WTC11 (cell line): Measurements from ENCODE around the gene LYL1. TPM values are rescaled to one million over a fixed set of nuclear protein-coding genes. Genes with fewer than 3 reads are reported as not detected.

Experiments
- ATAC-seq: fragments of 200-7000 bp; cut with Tn5 transposase; 2 replicates; pipeline ENCODE4 v1.10.0; 2021; ENCODE audit warnings: mild to moderate bottlenecking, moderate library complexity
- CTCF ChIA-PET: fragments of 300-600 bp; sonication (Branson Sonifier 250); formaldehyde crosslinking; loops from one replicate; lab custom pipeline; 2021; ENCODE audit warnings: antibody characterized with exemption; lab: Charles Lee
- POLR2A ChIA-PET: fragments of 350-600 bp; sonication (Branson Sonifier 250); formaldehyde crosslinking; loops from one replicate; lab custom pipeline; 2021; ENCODE audit warnings: antibody characterized with exemption; lab: Charles Lee
- DNase-seq: peaks from one replicate; pipeline ENCODE4 v3.0.0; 2021; ENCODE audit warnings: low spot score
- H3K27ac Mint-ChIP-seq: 2 replicates; pipeline ENCODE4 v1.8.0; 2021; ENCODE audit warnings: mixed read lengths
- H3K27me3 Mint-ChIP-seq: 2 replicates; pipeline ENCODE4 v1.8.0; 2021; ENCODE audit warnings: low read depth, mild to moderate bottlenecking, moderate library complexity, mixed read lengths
- H3K36me3 Mint-ChIP-seq: 2 replicates; pipeline ENCODE4 v1.8.0; 2021; ENCODE audit warnings: mixed read lengths
- H3K4me1 Mint-ChIP-seq: 2 replicates; pipeline ENCODE4 v1.8.0; 2022; ENCODE audit warnings: mixed read lengths
- H3K4me3 Mint-ChIP-seq: 2 replicates; pipeline ENCODE4 v1.8.0; 2021; ENCODE audit warnings: mild to moderate bottlenecking, moderate library complexity, mixed read lengths
- H3K9me3 Mint-ChIP-seq: 2 replicates; pipeline ENCODE4 v1.8.0; 2021; ENCODE audit warnings: mixed read lengths
- AFF4 ChIP-seq: sonication (generic); formaldehyde crosslinking; IDR thresholded peaks from 2 replicates; pipeline ENCODE4 v1.8.1; 2023; ENCODE audit warnings: mild to moderate bottlenecking, missing genetic modification reagents, borderline replicate concordance
- CBFB ChIP-seq: sonication (generic); formaldehyde crosslinking; IDR thresholded peaks from 2 replicates; pipeline ENCODE4 v1.8.1; 2022; ENCODE audit warnings: mild to moderate bottlenecking, low read depth, missing genetic modification reagents
- CREM ChIP-seq: sonication (generic); formaldehyde crosslinking; IDR thresholded peaks from 2 replicates; pipeline ENCODE4 v1.8.1; 2022; ENCODE audit warnings: mild to moderate bottlenecking, missing genetic modification reagents, moderate library complexity
- EMX1 ChIP-seq: fragments of 250-450 bp; sonication (Bioruptor Pico); IDR thresholded peaks from 2 replicates; pipeline ENCODE4 v1.8.0; 2021; ENCODE audit warnings: mild to moderate bottlenecking
- GRHL2 ChIP-seq: fragments of 250-450 bp; sonication (Bioruptor Pico); IDR thresholded peaks from 2 replicates; pipeline ENCODE4 v1.8.0; 2022; ENCODE audit warnings: mild to moderate bottlenecking, moderate library complexity; ENCODE audit not compliant: insufficient replicate concordance, severe bottlenecking
- GTF2I ChIP-seq: fragments of 250-450 bp; sonication (Bioruptor Pico); conservative IDR thresholded peaks from 2 replicates; pipeline ENCODE4 v1.4.0; 2021; ENCODE audit warnings: mild to moderate bottlenecking
- KAT7 ChIP-seq: sonication (generic); formaldehyde crosslinking; IDR thresholded peaks from 2 replicates; pipeline ENCODE4 v1.8.1; 2023; ENCODE audit warnings: missing genetic modification reagents, mild to moderate bottlenecking, borderline replicate concordance
- MXD4 ChIP-seq: fragments of 250-450 bp; sonication (Bioruptor Pico); IDR thresholded peaks from 2 replicates; pipeline ENCODE4 v1.8.0; 2021; ENCODE audit warnings: mild to moderate bottlenecking, moderate library complexity, borderline replicate concordance
- SMAD3 ChIP-seq: sonication (generic); formaldehyde crosslinking; IDR thresholded peaks from 2 replicates; pipeline ENCODE4 v1.8.0; 2022; ENCODE audit warnings: missing genetic modification reagents, mild to moderate bottlenecking, borderline replicate concordance
- STAT6 ChIP-seq: sonication (generic); formaldehyde crosslinking; conservative IDR thresholded peaks from 2 replicates; pipeline ENCODE4 v1.8.1; 2023; ENCODE audit warnings: mild to moderate bottlenecking, low read depth, missing genetic modification reagents, moderate library complexity
- TCF7 ChIP-seq: sonication (generic); formaldehyde crosslinking; IDR thresholded peaks from 2 replicates; pipeline ENCODE4 v1.8.0; 2022; ENCODE audit warnings: mild to moderate bottlenecking, low read depth, missing genetic modification reagents, moderate library complexity
- TP53 ChIP-seq: sonication (generic); formaldehyde crosslinking; IDR thresholded peaks from 2 replicates; pipeline ENCODE4 v1.8.1; 2023; ENCODE audit warnings: mild to moderate bottlenecking, missing genetic modification reagents
- ZNF219 ChIP-seq: sonication (generic); formaldehyde crosslinking; IDR thresholded peaks from 2 replicates; pipeline ENCODE4 v1.8.0; 2023; ENCODE audit warnings: missing genetic modification reagents, mild to moderate bottlenecking, borderline replicate concordance
- ZNF232 ChIP-seq: sonication (generic); formaldehyde crosslinking; IDR thresholded peaks from 2 replicates; pipeline ENCODE4 v1.8.0; 2022; ENCODE audit warnings: mild to moderate bottlenecking, missing genetic modification reagents
- ZNF416 ChIP-seq: fragments of 250-450 bp; sonication (Bioruptor Pico); IDR thresholded peaks from 2 replicates; pipeline ENCODE4 v1.9.0; 2021; ENCODE audit warnings: mild to moderate bottlenecking, inconsistent platforms
- total RNA-seq: library from RNA; stranded (reverse); gene quantifications from 3 replicates; pipeline ENCODE4 v1.2.3, GENCODE V29; 2021
- TF ChIP-seq, protein P1 (sequence below): sonication (generic); formaldehyde crosslinking; IDR thresholded peaks from 2 replicates; pipeline ENCODE4 v1.8.0; 2023; ENCODE audit warnings: mild to moderate bottlenecking, missing genetic modification reagents
- TF ChIP-seq, protein P2 (sequence below): sonication (generic); formaldehyde crosslinking; IDR thresholded peaks from 2 replicates; pipeline ENCODE4 v1.8.0; 2022; ENCODE audit warnings: mild to moderate bottlenecking, missing genetic modification reagents
- TF ChIP-seq, protein P3 (sequence below): sonication (generic); formaldehyde crosslinking; IDR thresholded peaks from 2 replicates; pipeline ENCODE4 v1.8.1; 2022; ENCODE audit warnings: mild to moderate bottlenecking, missing genetic modification reagents, moderate library complexity, borderline replicate concordance
- TF ChIP-seq, protein P4 (sequence below): sonication (generic); formaldehyde crosslinking; conservative IDR thresholded peaks from 2 replicates; pipeline ENCODE4 v1.8.1; 2022; ENCODE audit warnings: mild to moderate bottlenecking, missing genetic modification reagents

LYL1 gene
- total RNA-seq, 1 experiment from 2014 or later: 1.2 TPM

- DNase-seq: no peak
- H3K9me3 Mint-ChIP-seq: no peaks in the 10 kb centered on the region
- H3K27ac Mint-ChIP-seq: no peak overlapping the region
- TF ChIP-seq MXD4 (CRISPR knock-in tag) (no peak), TCF7 (CRISPR knock-in tag) (no peak), CBFB (CRISPR knock-in tag) (no peak), EMX1 (CRISPR knock-in tag) (no peak), GTF2I (no peak), ZNF219 (CRISPR knock-in tag) (no peak), STAT6 (no peak), GRHL2 (no peak), TP53 (no peak)
- TF ChIP-seq, protein P1, sequence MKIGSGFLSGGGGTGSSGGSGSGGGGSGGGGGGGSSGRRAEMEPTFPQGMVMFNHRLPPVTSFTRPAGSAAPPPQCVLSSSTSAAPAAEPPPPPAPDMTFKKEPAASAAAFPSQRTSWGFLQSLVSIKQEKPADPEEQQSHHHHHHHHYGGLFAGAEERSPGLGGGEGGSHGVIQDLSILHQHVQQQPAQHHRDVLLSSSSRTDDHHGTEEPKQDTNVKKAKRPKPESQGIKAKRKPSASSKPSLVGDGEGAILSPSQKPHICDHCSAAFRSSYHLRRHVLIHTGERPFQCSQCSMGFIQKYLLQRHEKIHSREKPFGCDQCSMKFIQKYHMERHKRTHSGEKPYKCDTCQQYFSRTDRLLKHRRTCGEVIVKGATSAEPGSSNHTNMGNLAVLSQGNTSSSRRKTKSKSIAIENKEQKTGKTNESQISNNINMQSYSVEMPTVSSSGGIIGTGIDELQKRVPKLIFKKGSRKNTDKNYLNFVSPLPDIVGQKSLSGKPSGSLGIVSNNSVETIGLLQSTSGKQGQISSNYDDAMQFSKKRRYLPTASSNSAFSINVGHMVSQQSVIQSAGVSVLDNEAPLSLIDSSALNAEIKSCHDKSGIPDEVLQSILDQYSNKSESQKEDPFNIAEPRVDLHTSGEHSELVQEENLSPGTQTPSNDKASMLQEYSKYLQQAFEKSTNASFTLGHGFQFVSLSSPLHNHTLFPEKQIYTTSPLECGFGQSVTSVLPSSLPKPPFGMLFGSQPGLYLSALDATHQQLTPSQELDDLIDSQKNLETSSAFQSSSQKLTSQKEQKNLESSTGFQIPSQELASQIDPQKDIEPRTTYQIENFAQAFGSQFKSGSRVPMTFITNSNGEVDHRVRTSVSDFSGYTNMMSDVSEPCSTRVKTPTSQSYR: no peak
- TF ChIP-seq, protein P2, sequence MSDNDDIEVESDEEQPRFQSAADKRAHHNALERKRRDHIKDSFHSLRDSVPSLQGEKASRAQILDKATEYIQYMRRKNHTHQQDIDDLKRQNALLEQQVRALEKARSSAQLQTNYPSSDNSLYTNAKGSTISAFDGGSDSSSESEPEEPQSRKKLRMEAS (CRISPR knock-in tag): no peak
- H3K36me3 Mint-ChIP-seq: peaks cover 5% of the 10 kb centered on the region
- no peak overlapping the region for H3K4me3 Mint-ChIP-seq
- no peaks in the 10 kb centered on the region for H3K27me3 Mint-ChIP-seq
- ChIA-PET CTCF (interaction anchor here (0.5 to 2.5 kb wide), 5 partner anchors 10 to 152 kb away, joined by 3 to 8 read pairs (median 3); no protein-coding TSS in a partner anchor), POLR2A (no interaction called here)
- no peaks in the 10 kb centered on the region for H3K4me1 Mint-ChIP-seq
- ATAC-seq: no peak
Observed at GRCh38 chr19:13129384-13129783, 26.7 kb upstream of the LYL1 start.

DNA sequence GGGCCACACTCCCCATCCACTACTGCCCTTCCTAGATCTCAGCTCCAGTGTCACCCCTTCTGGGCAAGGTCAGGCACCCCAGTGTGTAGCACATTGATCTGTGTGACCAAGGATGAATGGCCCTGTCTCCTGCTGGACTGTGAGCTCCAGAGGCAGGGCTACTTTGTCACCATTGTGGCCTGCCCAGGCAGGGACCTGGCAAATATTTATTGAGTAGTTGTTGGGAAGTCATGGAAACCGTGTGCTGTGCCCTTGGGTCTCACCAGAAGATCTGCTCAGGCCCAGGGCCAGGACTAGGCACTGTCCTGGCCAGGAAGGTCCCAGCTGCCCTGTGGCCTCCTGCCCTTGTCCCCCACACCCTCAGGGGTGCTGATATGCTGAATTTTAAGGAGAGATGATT lies 25.9 kb upstream of the LYL1 start:
- H3K27ac Mint-ChIP-seq: peak overlapping the region; percentile 85
- POLR2A ChIA-PET: no interaction called here
- H3K4me3 Mint-ChIP-seq: no peak overlapping the region
- no peak for TF ChIP-seq ZNF416 (CRISPR knock-in tag)
- no peak for TF ChIP-seq ZNF232 (CRISPR knock-in tag)
- TF ChIP-seq, protein P3, sequence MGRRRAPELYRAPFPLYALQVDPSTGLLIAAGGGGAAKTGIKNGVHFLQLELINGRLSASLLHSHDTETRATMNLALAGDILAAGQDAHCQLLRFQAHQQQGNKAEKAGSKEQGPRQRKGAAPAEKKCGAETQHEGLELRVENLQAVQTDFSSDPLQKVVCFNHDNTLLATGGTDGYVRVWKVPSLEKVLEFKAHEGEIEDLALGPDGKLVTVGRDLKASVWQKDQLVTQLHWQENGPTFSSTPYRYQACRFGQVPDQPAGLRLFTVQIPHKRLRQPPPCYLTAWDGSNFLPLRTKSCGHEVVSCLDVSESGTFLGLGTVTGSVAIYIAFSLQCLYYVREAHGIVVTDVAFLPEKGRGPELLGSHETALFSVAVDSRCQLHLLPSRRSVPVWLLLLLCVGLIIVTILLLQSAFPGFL (CRISPR knock-in tag): no peak
- TF ChIP-seq KAT7 (CRISPR knock-in tag): no peak
- CTCF ChIA-PET: interaction anchor here (0.5 to 2.5 kb wide), 4 partner anchors 9 to 151 kb away, joined by 3 to 8 read pairs (median 3); no protein-coding TSS in a partner anchor
- peaks cover 3% of the 10 kb centered on the region; the same call in 1 of the 2 replicates for H3K36me3 Mint-ChIP-seq
- ATAC-seq (no peak), DNase-seq (no peak)
- H3K27me3 Mint-ChIP-seq: no peaks in the 10 kb centered on the region
- peaks cover 4% of the 10 kb centered on the region for H3K4me1 Mint-ChIP-seq
- no peaks in the 10 kb centered on the region for H3K9me3 Mint-ChIP-seq

DNA sequence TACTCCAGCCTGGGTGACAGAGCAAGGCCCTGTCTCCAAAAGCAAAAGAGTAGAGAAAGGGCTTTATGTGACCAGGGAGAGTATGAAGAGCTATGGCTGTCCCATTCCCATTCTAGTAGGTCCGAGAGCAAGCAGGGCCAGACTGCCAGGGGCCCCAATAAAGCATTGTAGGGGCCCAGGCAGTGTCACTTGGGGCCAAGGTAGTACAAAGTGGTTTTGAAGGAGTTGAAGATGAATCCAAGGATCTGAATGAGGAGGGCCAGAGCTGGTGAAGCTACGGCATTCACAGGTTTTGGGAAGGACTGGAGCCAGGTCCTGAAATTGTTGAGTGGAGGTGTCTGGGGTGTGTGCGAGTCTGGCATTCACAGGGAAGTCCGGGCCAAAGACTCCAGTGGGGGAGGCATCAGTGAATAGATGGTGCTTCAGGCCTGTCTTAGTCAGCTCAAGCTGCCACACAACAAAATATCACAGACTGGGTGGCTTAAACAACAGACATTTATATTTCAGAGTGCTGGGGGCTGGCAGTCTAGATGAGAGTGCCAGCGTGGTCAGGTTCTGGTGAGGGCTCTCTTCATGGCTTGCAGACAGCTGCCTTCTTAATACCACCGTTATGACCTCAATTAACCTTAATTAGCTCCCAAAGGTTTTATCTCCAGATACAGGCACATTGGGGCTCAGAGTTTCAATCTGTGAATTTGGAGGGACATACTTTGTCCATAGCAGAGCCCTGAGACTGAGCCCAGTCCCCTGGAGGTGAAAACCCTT lies 25.3 kb upstream of the LYL1 start:
- ChIA-PET POLR2A (no interaction called here), CTCF (interaction anchor here (0.9 to 2.5 kb wide), 5 partner anchors 9 to 163 kb away, joined by 3 to 8 read pairs (median 4); no protein-coding TSS in a partner anchor)
- H3K4me1 Mint-ChIP-seq: peaks cover 8% of the 10 kb centered on the region
- no peak overlapping the region; the same call in none of the 2 replicates for H3K27ac Mint-ChIP-seq
- no peak overlapping the region for H3K4me3 Mint-ChIP-seq
- H3K36me3 Mint-ChIP-seq: no peaks in the 10 kb centered on the region; the same call in 1 of the 2 replicates
- DNase-seq: no peak
- no peaks in the 10 kb centered on the region for H3K27me3 Mint-ChIP-seq
- ATAC-seq: no peak
- H3K9me3 Mint-ChIP-seq: no peaks in the 10 kb centered on the region
- no peak for TF ChIP-seq AFF4
- TF ChIP-seq, protein P4, sequence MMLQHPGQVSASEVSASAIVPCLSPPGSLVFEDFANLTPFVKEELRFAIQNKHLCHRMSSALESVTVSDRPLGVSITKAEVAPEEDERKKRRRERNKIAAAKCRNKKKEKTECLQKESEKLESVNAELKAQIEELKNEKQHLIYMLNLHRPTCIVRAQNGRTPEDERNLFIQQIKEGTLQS (CRISPR knock-in tag): no peak
- TF ChIP-seq SMAD3 (CRISPR knock-in tag): no peak
- no peak for TF ChIP-seq CREM (CRISPR knock-in tag)
